H1 (cell line): ENCODE measurements around the gene TENT4A. TPM values are rescaled to one million over a fixed set of nuclear protein-coding genes. Genes with fewer than 3 reads are reported as not detected.

ENCODE experiments used
- CTCF ChIA-PET: fragments of 300-600 bp; sonication (Branson Sonifier 250); formaldehyde crosslinking; loops from one replicate; lab custom pipeline; 2021; ENCODE audit not compliant: partially characterized antibody; lab: Charles Lee
- POLR2A ChIA-PET: fragments of 300-600 bp; sonication (Branson Sonifier 250); formaldehyde crosslinking; loops from one replicate; lab custom pipeline; 2021; ENCODE audit warnings: inconsistent platforms; ENCODE audit not compliant: partially characterized antibody; lab: Charles Lee
- DNase-seq, 2 experiments: peaks; one replicate each; pipeline versions ENCODE4 v3.0.0 to v3.0.0-alpha.2; 2010 to 2022; ENCODE audit warnings: low spot score in 2 of 2, low read depth in 1 of 2, mixed read lengths in 1 of 2
- FAIRE-seq: peaks from 2 replicates; lab custom pipeline; 2011; peaks lifted over from hg19 to GRCh38; lab: Jason Lieb, UNC
- H2AFZ ChIP-seq: 2 replicates; pipeline ENCODE4 v1.8.1; 2012; ENCODE audit warnings: low read length, inconsistent platforms
- H2AK5ac ChIP-seq: 2 replicates; pipeline ENCODE4 v1.6.1; 2013; ENCODE audit warnings: low read depth, low read length
- H2BK120ac ChIP-seq: replicated peaks from 2 replicates; pipeline ENCODE3; 2013; ENCODE audit warnings: low read depth, low read length, inconsistent platforms
- H2BK12ac ChIP-seq: 2 replicates; pipeline ENCODE4 v1.6.1; 2013; ENCODE audit warnings: low read depth, low read length
- H2BK15ac ChIP-seq: 2 replicates; pipeline ENCODE4 v1.6.1; 2013; ENCODE audit warnings: low read length
- H2BK20ac ChIP-seq: 2 replicates; pipeline ENCODE4 v1.6.1; 2013; ENCODE audit warnings: low read length
- H2BK5ac ChIP-seq: 2 replicates; pipeline ENCODE4 v1.6.1; 2013; ENCODE audit warnings: low read depth, low read length
- H3K14ac ChIP-seq: 2 replicates; pipeline ENCODE4 v1.6.1; 2013; ENCODE audit warnings: inconsistent platforms; ENCODE audit not compliant: insufficient read length
- H3K18ac ChIP-seq: 2 replicates; pipeline ENCODE4 v1.6.1; 2013; ENCODE audit warnings: low read length; ENCODE audit errors: extremely low read depth
- H3K23ac ChIP-seq: 2 replicates; pipeline ENCODE4 v1.6.1; 2013; ENCODE audit warnings: inconsistent platforms; ENCODE audit not compliant: insufficient read length
- H3K23me2 ChIP-seq: 2 replicates; pipeline ENCODE4 v1.6.1; 2013; ENCODE audit warnings: low read depth, low read length
- H3K27ac ChIP-seq: 2 replicates; pipeline ENCODE4 v1.6.1; 2011; ENCODE audit warnings: low read depth, low read length, inconsistent platforms
- H3K27me3 ChIP-seq, 4 experiments: replicated peaks in 1 of 4; 1 replicate in 1 of 4; 2 replicates in 3 of 4; pipeline versions ENCODE4 v1.6.1 to v1.8.1; 2011 to 2013; ENCODE audit warnings: low read length in 3 of 4, mild to moderate bottlenecking in 3 of 4, inconsistent platforms in 2 of 4, mixed read lengths in 2 of 4, moderate library complexity in 1 of 4; ENCODE audit not compliant: control insufficient read depth in 3 of 4, insufficient read depth in 3 of 4; ENCODE audit errors: extremely low read depth in 1 of 4
- H3K36me3 ChIP-seq, 4 experiments: 2 replicates each; pipeline versions ENCODE4 v1.6.1 to v1.8.1; 2011 to 2013; ENCODE audit warnings: mild to moderate bottlenecking in 4 of 4, low read length in 3 of 4, moderate library complexity in 2 of 4, control low read depth in 1 of 4, inconsistent platforms in 1 of 4; ENCODE audit not compliant: insufficient read depth in 4 of 4, control insufficient read depth in 2 of 4
- H3K4ac ChIP-seq: replicated peaks from 2 replicates; pipeline ENCODE3; 2013; ENCODE audit warnings: low read length, low read depth, mixed read lengths, inconsistent platforms; ENCODE audit not compliant: insufficient read length
- H3K4me1 ChIP-seq, 4 experiments: replicated peaks in 1 of 4; 1 replicate in 1 of 4; 2 replicates in 3 of 4; pipeline versions ENCODE4 v1.6.1 to v1.8.1; 2011 to 2013; ENCODE audit warnings: low read length in 3 of 4, inconsistent platforms in 2 of 4, mixed read lengths in 1 of 4; ENCODE audit not compliant: insufficient read depth in 4 of 4, control insufficient read depth in 3 of 4
- H3K4me2 ChIP-seq, 2 experiments: 2 replicates each; pipeline versions ENCODE4 v1.6.1 to v1.8.1; 2011 to 2013; ENCODE audit warnings: low read depth in 2 of 2, low read length in 2 of 2, control low read depth in 1 of 2, inconsistent platforms in 1 of 2, mild to moderate bottlenecking in 1 of 2; ENCODE audit not compliant: insufficient read depth in 1 of 2
- H3K4me3 ChIP-seq, 4 experiments: fragments of 200-600, 300-600 bp in 1 of 4; sonication (generic), shearing (Covaris generic), sonication (Bioruptor Twin) in 1 of 4; 2 replicates each; pipeline versions ENCODE4 v1.5.1 to v1.8.1; 2011 to 2016; ENCODE audit warnings: low read length in 4 of 4, low read depth in 3 of 4, control low read depth in 2 of 4, inconsistent platforms in 2 of 4, mild to moderate bottlenecking in 2 of 4, mixed read lengths in 1 of 4, moderate library complexity in 1 of 4; ENCODE audit not compliant: insufficient read depth in 2 of 4; ENCODE audit errors: extremely low read depth in 1 of 4
- H3K56ac ChIP-seq: replicated peaks from 2 replicates; pipeline ENCODE3; 2013; ENCODE audit warnings: low read depth, mild to moderate bottlenecking, mixed read lengths, low read length, inconsistent platforms; ENCODE audit not compliant: insufficient read length
- H3K79me1 ChIP-seq: 2 replicates; pipeline ENCODE4 v1.6.1; 2013; ENCODE audit warnings: low read depth, low read length, control low read depth
- H3K79me2 ChIP-seq, 2 experiments: 2 replicates each; pipeline versions ENCODE4 v1.6.1 to v1.8.1; 2012 to 2013; ENCODE audit warnings: low read length in 2 of 2, mild to moderate bottlenecking in 2 of 2, inconsistent platforms in 1 of 2; ENCODE audit not compliant: insufficient read depth in 2 of 2, control insufficient read depth in 1 of 2
- H3K9ac ChIP-seq, 4 experiments: replicated peaks in 1 of 4; 1 replicate in 1 of 4; 2 replicates in 3 of 4; pipeline versions ENCODE4 v1.6.1 to v1.8.1; 2011 to 2013; ENCODE audit warnings: low read depth in 3 of 4, low read length in 3 of 4, control low read depth in 2 of 4, mild to moderate bottlenecking in 2 of 4, moderate library complexity in 2 of 4, inconsistent platforms in 1 of 4; ENCODE audit errors: extremely low read depth in 1 of 4
- H3K9me3 ChIP-seq, 2 experiments: 2 replicates each; pipeline versions ENCODE4 v1.6.1 to v1.8.1; 2012 to 2013; ENCODE audit warnings: mild to moderate bottlenecking in 2 of 2, moderate library complexity in 2 of 2, control low read depth in 1 of 2, inconsistent platforms in 1 of 2, low read depth in 1 of 2, low read length in 1 of 2, mixed read lengths in 1 of 2; ENCODE audit not compliant: insufficient read depth in 2 of 2
- H4K20me1 ChIP-seq, 2 experiments: replicated peaks in 1 of 2; 2 replicates each; pipeline versions ENCODE3 to v1.8.1; 2011 to 2013; ENCODE audit warnings: inconsistent platforms in 2 of 2, low read length in 2 of 2, mild to moderate bottlenecking in 1 of 2; ENCODE audit not compliant: insufficient read depth in 2 of 2, control insufficient read depth in 1 of 2
- H4K5ac ChIP-seq: 2 replicates; pipeline ENCODE4 v1.6.1; 2013; ENCODE audit warnings: low read length, low read depth, mixed read lengths, inconsistent platforms; ENCODE audit not compliant: insufficient read length
- H4K8ac ChIP-seq: 2 replicates; pipeline ENCODE4 v1.8.0; 2013; ENCODE audit warnings: mild to moderate bottlenecking, moderate library complexity, low read length, inconsistent platforms; ENCODE audit not compliant: insufficient read depth; ENCODE audit errors: extremely low read depth
- H4K91ac ChIP-seq: replicated peaks from 2 replicates; pipeline ENCODE3; 2013; ENCODE audit warnings: low read length, mixed read lengths, inconsistent platforms; ENCODE audit not compliant: insufficient read length
- JUN ChIP-seq: IDR thresholded peaks from 2 replicates; pipeline ENCODE4 v1.6.1; 2011; ENCODE audit warnings: low read depth, mild to moderate bottlenecking, improper control_type of control experiment, low read length
- MAFK ChIP-seq: IDR thresholded peaks from 2 replicates; pipeline ENCODE4 v1.6.1; 2012; ENCODE audit warnings: low read depth, mild to moderate bottlenecking, improper control_type of control experiment, low read length
- POU5F1 ChIP-seq: IDR thresholded peaks from 2 replicates; pipeline ENCODE4 v1.6.1; 2011; ENCODE audit warnings: low read depth, mild to moderate bottlenecking, low read length, moderate library complexity
- RNF2 ChIP-seq: fragments of 200-900, 300-1000 bp; sonication (generic); IDR thresholded peaks from 2 replicates; pipeline ENCODE4 v1.7.1; 2016; ENCODE audit warnings: borderline replicate concordance, low read depth, mild to moderate bottlenecking, antibody characterized with exemption, low read length; ENCODE audit not compliant: poor library complexity, severe bottlenecking; ENCODE audit errors: missing control alignments
- SAP30 ChIP-seq: fragments of 300-600 bp; sonication (generic); IDR thresholded peaks from 2 replicates; pipeline ENCODE4 v1.7.1; 2012; ENCODE audit warnings: low read length, moderate library complexity, mild to moderate bottlenecking, inconsistent platforms; ENCODE audit not compliant: insufficient read depth, insufficient replicate concordance
- SUZ12 ChIP-seq: fragments of 200-600 bp; sonication (generic); IDR thresholded peaks from 2 replicates; pipeline ENCODE4 v1.6.1; 2012; ENCODE audit warnings: mild to moderate bottlenecking, inconsistent platforms, low read length, moderate library complexity, mixed read lengths
- ZNF274 ChIP-seq: IDR thresholded peaks from 2 replicates; pipeline ENCODE4 v1.7.0; 2012; ENCODE audit warnings: low read length, borderline replicate concordance; ENCODE audit errors: extremely low read depth
- WGBS, 2 experiments: shearing (Covaris generic) in 1 of 2; methylation state at CpG; one replicate each; pipeline versions ENCODE4 v1.1.6 to v1.1.7; 2013 to 2015; ENCODE audit warnings: low lambda C conversion rate in 2 of 2, mixed read lengths in 2 of 2, inconsistent platforms in 1 of 2, low coverage in 1 of 2, missing lambda C conversion rate in 1 of 2; ENCODE audit not compliant: insufficient replicate concordance in 2 of 2, insufficient coverage in 1 of 2, insufficient read length in 1 of 2; ENCODE audit errors: extremely low coverage in 1 of 2, missing lambda C conversion rate in 1 of 2; 5-methylcytosine and 5-hydroxymethylcytosine counted together
- polyA plus RNA-seq, 7 experiments: library from polyadenylated mRNA; depleted of rRNA in 3 of 7; stranded (reverse) in 5 of 7; unstranded in 2 of 7; fragments of >200 nt in 5 of 7; fragments of 200-250 nt in 2 of 7; gene quantifications; 1 replicate in 5 of 7; 2 replicates in 1 of 7; 4 replicates in 1 of 7; pipeline versions ENCODE4 v1.2.1 to v1.2.3, GENCODE V29; 2011 to 2013; ENCODE audit warnings: missing spikeins in 2 of 7, mixed read lengths in 2 of 7
- total RNA-seq: library from RNA; stranded (reverse); fragmentation: NEBNext Ultra II Directional; extraction: Animal tissue kit (Norgen Biotek cat#: 25700); gene quantifications from 2 replicates; pipeline ENCODE4 v1.2.1, GENCODE V29; 2021

TENT4A gene
- total and polyA plus RNA-seq, 2 of the 8 experiments (the other 6 are each of a cell fraction or from before 2014, with no cell fraction given), result 8.9 to 25.1 TPM

- FAIRE-seq (no peak), DNase-seq (no peak)
- Histone ChIP-seq H3K4ac (no peak overlapping the region), H3K9ac (no peak overlapping the region), H2BK20ac (0 out of 2 replicates have a peak overlapping the region, but pooled peaks have one; percentile 21), H3K23ac (no peak overlapping the region), H3K27me3 (no peaks in the 10 kb centered on the region), H3K56ac (no peak overlapping the region), H3K4me2 (no peak overlapping the region), H3K79me1 (no peaks in the 10 kb centered on the region), H3K4me1 (peaks cover 3 to 12% (median 6%) of the 10 kb centered on the region in 4 experiments; a peak in 6 of 7 replicates), H3K9me3 (no peaks in the 10 kb centered on the region), H2BK120ac (no peak overlapping the region), H3K18ac (no peak overlapping the region), H3K4me3 (no peak overlapping the region), H2AK5ac (no peak overlapping the region), H3K79me2 (no peaks in the 10 kb centered on the region), H3K23me2 (no peaks in the 10 kb centered on the region), H4K8ac (no peak overlapping the region), H2BK12ac (0 out of 2 replicates have a peak overlapping the region, but pooled peaks have one; percentile 12), H2AFZ (no peak overlapping the region), H3K27ac (no peak overlapping the region), H2BK5ac (peak overlapping the region; percentile 32; the same call in 1 of the 2 replicates), H4K5ac (no peak overlapping the region), H2BK15ac (no peak overlapping the region), H3K14ac (no peak overlapping the region), H4K20me1 (no peaks in the 10 kb centered on the region), H3K36me3 (no peaks in the 10 kb centered on the region), H4K91ac (no peak overlapping the region)
- POLR2A ChIA-PET, result interaction anchor here (1.2 to 1.7 kb wide), 4 partner anchors 10 to 68 kb away, joined by 4 to 9 read pairs (median 6); partner anchors contain the start of genes NSUN2 and SRD5A1
- WGBS, 2 experiments, result 86% methylated on average over 12 of the region's 12 CpGs; no CpG with 5 or more reads in 1 of the 2 experiments
- CTCF ChIA-PET, result interaction anchor here (1.2 kb wide), 1 partner anchor 9 kb away, joined by 5 read pairs; no protein-coding TSS in a partner anchor
- TF ChIP-seq ZNF274 (no peak), RNF2 (no peak), POU5F1 (no peak), SUZ12 (no peak), JUN (no peak), SAP30 (no peak), MAFK (no peak)
Measured at GRCh38 chr5:6700685-6701355, 12.4 kb upstream of the TENT4A start.
